ENCODE results near the gene C10orf53.

GRCh38 chr10:49735161-49735560 is 55.7 kb downstream of the C10orf53 start:
- TF ChIP-seq CTCF (IDR thresholded peaks at IDR 0.05): no peak
- no peak for TF ChIP-seq POLR2AphosphoS5 (IDR thresholded peaks at IDR 0.05)

All from stomach (tissue), 4 donors.